ENCODE data around the gene POLR1A. TPM values are rescaled to one million over a fixed set of nuclear protein-coding genes. Genes with fewer than 3 reads are reported as not detected.

POLR1A gene
- total and polyA plus RNA-seq, 2 experiments from 2014 or later = 6.3 to 19.0 TPM

GRCh38 chr2:86028766-86029381, 76.8 kb downstream of the POLR1A start:
- no peak for TF ChIP-seq CTCF (IDR thresholded peaks at IDR 0.05; ENCODE audit: poor library complexity)
- DNase-seq (ENCODE audit: low spot score) = no peak
- no peaks in the 10 kb centered on the region for H3K79me2 ChIP-seq
- H3K36me3 ChIP-seq (replicated peaks; ENCODE audit: insufficient read depth, low read depth) = no peaks in the 10 kb centered on the region
- H3K27me3 ChIP-seq = no peaks in the 10 kb centered on the region
- no peaks in the 10 kb centered on the region for H3K9me2 ChIP-seq (replicated peaks; ENCODE audit: insufficient read depth)
- WGBS (ENCODE audit: low lambda C conversion rate, missing lambda C conversion rate) = 94% methylated on average over 13 of the region's 13 CpGs
- H3K4me2 ChIP-seq = no peak overlapping the region
- no peak overlapping the region for H3K4me3 ChIP-seq
- H3K9me3 ChIP-seq (ENCODE audit: low read depth) = no peaks in the 10 kb centered on the region
- no peak overlapping the region for H3K27ac ChIP-seq
- no peaks in the 10 kb centered on the region for H3K4me1 ChIP-seq (ENCODE audit: insufficient read depth)
- no peak overlapping the region for H2AFZ ChIP-seq
- no peaks in the 10 kb centered on the region for H4K20me1 ChIP-seq (ENCODE audit: insufficient read depth, poor library complexity, severe bottlenecking)

GRCh38 chr2:86027922-86028765, 77.5 kb downstream of the POLR1A start:
- DNase-seq (ENCODE audit: low spot score) = no peak
- no peak overlapping the region for H3K4me3 ChIP-seq
- H2AFZ ChIP-seq = no peak overlapping the region
- H3K9me3 ChIP-seq (ENCODE audit: low read depth) = no peaks in the 10 kb centered on the region
- WGBS (ENCODE audit: low lambda C conversion rate, missing lambda C conversion rate) = 95% methylated on average over 33 of the region's 33 CpGs
- H3K79me2 ChIP-seq = no peaks in the 10 kb centered on the region
- no peaks in the 10 kb centered on the region for H4K20me1 ChIP-seq (ENCODE audit: insufficient read depth, poor library complexity, severe bottlenecking)
- no peak overlapping the region for H3K4me2 ChIP-seq
- no peaks in the 10 kb centered on the region for H3K9me2 ChIP-seq (replicated peaks; ENCODE audit: insufficient read depth)
- TF ChIP-seq EZH2phosphoT487 (IDR thresholded peaks at IDR 0.05; ENCODE audit: low read depth, severe bottlenecking, unreplicated experiment) (no peak), CTCF (IDR thresholded peaks at IDR 0.05; ENCODE audit: poor library complexity) (no peak), EZH2 (IDR thresholded peaks at IDR 0.05; ENCODE audit: borderline replicate concordance) (no peak)
- no peaks in the 10 kb centered on the region for H3K27me3 ChIP-seq
- no peaks in the 10 kb centered on the region for H3K4me1 ChIP-seq (ENCODE audit: insufficient read depth)
- no peaks in the 10 kb centered on the region for H3K36me3 ChIP-seq (replicated peaks; ENCODE audit: insufficient read depth, low read depth)
- H3K27ac ChIP-seq = no peak overlapping the region

GRCh38 chr2:86027196-86027921, 78.3 kb downstream of the POLR1A start:
- no peak overlapping the region for H2AFZ ChIP-seq
- no peak overlapping the region for H3K4me3 ChIP-seq
- no peak for DNase-seq (ENCODE audit: low spot score)
- no peak for TF ChIP-seq CTCF (IDR thresholded peaks at IDR 0.05; ENCODE audit: poor library complexity)
- H3K27me3 ChIP-seq = no peaks in the 10 kb centered on the region
- H3K4me2 ChIP-seq = no peak overlapping the region
- H3K9me2 ChIP-seq (replicated peaks; ENCODE audit: insufficient read depth) = no peaks in the 10 kb centered on the region
- 94% methylated on average over 17 of the region's 17 CpGs for WGBS (ENCODE audit: low lambda C conversion rate, missing lambda C conversion rate)
- H3K79me2 ChIP-seq = no peaks in the 10 kb centered on the region
- no peaks in the 10 kb centered on the region for H4K20me1 ChIP-seq (ENCODE audit: insufficient read depth, poor library complexity, severe bottlenecking)
- no peaks in the 10 kb centered on the region for H3K9me3 ChIP-seq (ENCODE audit: low read depth)
- no peak overlapping the region for H3K27ac ChIP-seq
- H3K4me1 ChIP-seq (ENCODE audit: insufficient read depth) = no peaks in the 10 kb centered on the region
- H3K36me3 ChIP-seq (replicated peaks; ENCODE audit: insufficient read depth, low read depth) = no peaks in the 10 kb centered on the region
